GM19438 (cell line): ENCODE results near the gene PARD3B.
"Not testable (repeated sequence)": the region's sequence is repeated elsewhere in the genome, so short reads cannot be mapped to it uniquely, and the experiment has no call there.

ENCODE experiments used
- ATAC-seq: cut with Tn5 transposase; IDR thresholded peaks from one replicate; pipeline ENCODE4 v1.9.1; 2021; ENCODE audit warnings: low read depth; ENCODE audit not compliant: unreplicated experiment

The PARD3B gene

GRCh38 chr2:204541637-204542036 is 3.6 kb upstream of the PARD3B start:
- no peak for ATAC-seq

DNA sequence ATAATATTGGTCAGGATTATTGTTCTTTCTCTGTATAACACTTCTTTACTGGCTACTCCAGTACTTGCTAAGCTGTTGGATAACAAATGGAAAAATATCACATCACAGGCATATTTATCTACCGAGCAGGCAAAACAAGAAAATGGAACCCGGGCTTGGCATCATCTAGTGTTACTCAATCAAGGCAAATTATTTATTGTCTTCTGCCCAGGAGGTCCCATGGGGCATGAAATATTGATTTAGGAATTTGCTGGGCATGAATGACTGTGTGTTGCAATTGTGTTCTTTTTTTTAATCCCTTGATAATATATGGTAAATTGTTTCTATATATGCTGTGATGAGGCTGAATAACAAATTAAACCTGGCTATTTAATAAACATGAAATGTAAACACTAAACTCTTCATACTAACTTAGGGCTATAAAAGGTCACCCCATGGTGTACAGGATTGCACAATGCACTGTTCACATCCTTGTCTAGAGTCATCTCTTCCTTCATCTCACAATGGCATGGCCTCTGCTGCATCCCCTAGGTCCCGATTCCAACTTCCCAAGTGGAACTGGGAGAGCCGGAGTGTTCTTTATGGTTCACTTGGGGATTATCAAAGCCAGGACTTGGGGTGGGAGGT is 2.2 kb upstream of the PARD3B start:
- ATAC-seq, result no peak

GRCh38 chr2:204545861-204546735 is 823 bp downstream of the PARD3B start:
- ATAC-seq, result no peak

DNA sequence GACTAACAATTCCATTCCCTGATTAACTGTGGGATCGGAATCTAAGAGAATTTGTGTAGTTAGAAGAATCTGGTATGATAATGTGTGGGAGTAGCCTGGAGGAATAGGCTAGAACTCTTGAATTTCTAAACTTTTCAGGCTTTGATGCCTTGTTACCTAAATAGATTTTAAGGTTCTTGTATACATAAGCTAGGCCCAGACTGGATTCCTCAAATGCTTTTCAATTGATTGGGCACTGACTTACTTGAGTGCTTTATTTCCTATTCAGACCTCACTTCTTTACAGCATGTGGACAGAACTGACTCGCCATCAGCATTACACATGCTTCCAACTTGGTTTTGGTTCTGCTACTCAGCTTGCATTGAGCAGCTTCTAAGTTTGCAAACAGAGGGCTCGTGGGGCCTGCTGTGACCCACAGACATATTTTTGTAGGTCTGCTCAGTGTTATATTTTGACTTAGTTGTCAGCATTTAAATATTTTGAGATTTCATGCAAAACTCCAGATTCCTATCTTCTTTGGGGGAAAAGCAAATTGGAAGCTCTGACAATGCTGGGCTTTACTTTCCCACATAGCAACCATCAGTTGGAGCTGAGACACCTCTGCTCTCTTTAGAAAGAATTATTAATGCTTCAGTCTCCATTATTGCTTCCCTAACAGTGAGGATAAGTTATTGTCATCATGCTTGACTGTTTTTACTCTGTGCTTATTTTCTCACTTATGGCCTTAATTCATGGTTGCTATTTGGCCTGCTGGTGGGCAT is 5.7 kb downstream of the PARD3B start:
- ATAC-seq, result no peak

- no peak for ATAC-seq
These were observed 6.2 kb downstream of the PARD3B start for GRCh38 chr2:204551512-204551863.

- ATAC-seq, result no peak
These were observed 12.3 kb downstream of the PARD3B start for GRCh38 chr2:204557604-204558003.

DNA sequence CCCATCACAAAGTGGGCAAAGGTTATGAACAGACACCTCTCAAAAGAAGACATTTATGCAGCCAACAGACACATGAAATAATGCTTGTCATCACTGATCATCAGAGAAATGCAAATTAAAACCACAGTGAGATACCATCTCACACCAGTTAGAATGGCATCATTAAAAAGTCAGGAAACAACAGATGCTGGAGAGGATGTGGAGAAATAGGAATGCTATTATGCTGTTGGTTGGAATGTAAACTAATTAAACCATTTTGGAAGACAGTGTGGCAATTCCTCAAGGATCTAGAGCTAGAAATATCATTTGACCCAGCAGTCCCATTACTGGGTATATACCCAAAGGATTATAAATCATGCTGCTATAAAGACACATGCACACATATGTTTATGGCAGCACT is 14.1 kb downstream of the PARD3B start:
- not testable (repeated sequence) for ATAC-seq

DNA sequence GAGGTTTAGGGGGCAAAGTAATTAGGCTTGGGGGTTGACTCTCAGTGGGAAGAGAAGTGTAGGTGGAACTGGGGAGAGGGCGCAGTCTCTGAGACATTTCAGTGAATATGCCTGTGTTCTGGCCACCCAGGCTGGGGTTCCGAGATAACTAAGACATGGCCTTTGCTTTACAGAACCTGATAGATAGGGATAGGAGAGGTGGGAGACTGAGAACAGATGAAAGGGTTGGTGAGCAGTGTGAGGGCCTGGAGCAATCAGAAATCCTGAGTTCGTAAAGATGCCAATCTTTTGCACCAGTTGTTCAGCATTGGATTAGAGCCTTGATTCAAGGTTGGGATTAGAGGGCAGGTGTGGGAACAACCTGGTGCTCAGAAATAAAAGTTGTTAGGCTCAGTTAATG is 15.6 kb downstream of the PARD3B start:
- ATAC-seq, result no peak

DNA sequence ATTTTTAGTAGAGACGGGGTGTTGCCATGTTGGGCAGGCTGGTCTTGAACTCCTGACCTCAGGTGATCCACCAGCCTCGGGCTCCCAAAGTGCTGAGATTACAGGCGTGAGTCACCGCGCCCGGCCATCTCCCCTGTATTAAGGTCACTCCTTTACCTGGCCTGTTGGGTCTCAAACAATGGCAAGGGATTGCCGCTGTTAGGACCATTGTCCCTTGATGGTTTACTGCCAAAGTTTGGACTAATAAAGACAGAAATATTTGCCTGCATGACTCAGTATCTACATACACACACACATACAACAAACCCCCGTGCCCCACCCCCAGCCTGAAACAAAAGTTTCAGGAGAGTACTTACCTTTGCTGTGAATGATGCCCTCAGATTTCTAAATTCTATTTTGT is 16.5 kb downstream of the PARD3B start:
- ATAC-seq, result no peak

GRCh38 chr2:204566439-204566838 is 21.2 kb downstream of the PARD3B start:
- no peak for ATAC-seq

DNA sequence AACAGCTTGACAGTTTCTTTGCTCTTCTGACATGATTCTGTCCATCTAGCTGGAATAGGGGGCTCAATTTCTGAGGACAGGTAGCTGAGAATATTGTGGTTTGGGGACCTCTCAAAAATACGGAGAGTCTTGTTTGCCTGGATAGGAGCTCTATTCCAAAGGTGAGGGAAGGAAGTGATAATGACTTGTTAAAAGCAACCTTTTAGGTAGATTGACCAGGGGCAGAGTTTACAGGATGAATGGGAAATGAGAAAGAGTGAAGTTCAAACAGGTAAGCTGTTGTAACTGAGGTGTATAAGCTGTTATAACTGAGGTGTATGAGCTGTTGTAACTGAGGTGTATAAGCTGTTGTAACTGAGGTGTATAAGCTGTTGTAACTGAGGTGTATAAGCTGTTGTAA is 25.1 kb downstream of the PARD3B start:
- no peak for ATAC-seq

DNA sequence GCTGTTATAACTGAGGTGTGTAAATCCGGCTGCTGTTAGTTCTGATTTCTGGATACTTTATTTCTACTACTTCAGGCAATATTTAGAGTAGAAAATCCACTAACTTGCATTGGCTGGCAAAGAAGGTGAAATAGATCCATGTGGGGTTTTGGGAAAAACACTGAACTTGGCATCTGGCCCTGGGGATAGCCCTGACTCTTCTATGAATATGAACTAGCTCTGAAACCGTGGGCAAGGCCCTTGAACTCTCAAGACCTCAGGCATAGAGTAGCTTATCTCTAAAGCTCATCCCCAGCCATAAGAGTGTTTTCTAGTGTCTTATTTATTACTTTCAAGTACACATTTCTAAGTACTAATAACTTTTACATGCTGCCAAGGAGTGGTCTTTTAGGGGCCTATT is 25.8 kb downstream of the PARD3B start:
- no peak for ATAC-seq

- no peak for ATAC-seq
These were observed 26.6 kb downstream of the PARD3B start for GRCh38 chr2:204571911-204572310.

GRCh38 chr2:204573221-204573620 is 27.9 kb downstream of the PARD3B start:
- no peak for ATAC-seq

DNA sequence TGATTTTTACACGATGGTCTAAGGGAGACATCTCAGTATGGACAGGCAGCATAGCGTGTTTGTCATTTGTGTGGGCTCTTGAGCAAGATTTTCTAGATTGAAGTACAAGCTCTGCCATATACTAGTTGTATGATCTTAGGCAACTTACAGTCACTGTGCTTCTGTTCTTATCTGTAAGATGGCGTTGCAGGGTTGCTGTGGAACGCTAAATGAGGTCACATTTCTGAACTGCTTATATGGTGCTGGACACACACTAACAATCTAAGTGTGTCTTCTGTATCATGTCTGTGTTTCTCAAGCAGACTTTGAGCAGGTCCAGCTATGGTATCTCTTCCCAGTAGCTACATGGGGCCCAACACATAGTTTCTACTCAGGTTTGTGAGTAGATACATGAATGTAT is 29.2 kb downstream of the PARD3B start:
- ATAC-seq, result no peak

- ATAC-seq, result no peak
These were observed 30.2 kb downstream of the PARD3B start for GRCh38 chr2:204575463-204575862.

- ATAC-seq, result no peak
These were observed 31.2 kb downstream of the PARD3B start for GRCh38 chr2:204576362-204576979.

DNA sequence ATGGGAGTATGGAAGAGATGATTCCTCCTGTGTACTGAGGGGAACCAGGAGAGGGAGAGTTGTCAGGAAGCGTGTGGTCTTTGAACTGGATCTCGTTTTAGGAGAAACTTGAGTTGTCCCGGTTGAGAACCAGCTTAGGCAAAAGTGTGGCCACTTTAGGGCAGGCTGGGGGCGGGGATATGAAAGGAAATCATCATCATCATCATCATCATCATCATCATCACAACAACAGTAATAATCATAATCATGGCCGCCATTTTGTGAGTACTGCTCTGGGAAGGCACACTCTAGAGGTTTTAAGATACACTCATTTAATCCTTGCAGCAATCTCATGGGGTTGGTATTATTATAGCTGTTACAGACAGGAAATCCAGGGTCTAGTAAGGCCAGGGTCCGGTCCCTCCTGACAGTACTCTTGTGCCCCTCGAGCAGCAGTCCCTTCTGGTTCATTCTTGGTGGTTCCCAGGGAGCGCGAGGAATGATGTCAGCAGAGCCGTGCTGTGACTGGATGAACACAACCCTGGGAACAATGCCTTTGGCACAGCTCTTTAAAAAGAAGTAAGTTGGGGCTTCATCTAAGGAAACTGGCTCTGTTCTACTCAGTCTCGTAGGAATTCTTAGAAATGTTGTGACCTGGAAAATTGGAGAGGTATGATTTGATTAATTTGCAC is 33.8 kb downstream of the PARD3B start:
- ATAC-seq, result no peak

- ATAC-seq, result no peak
These were observed 36.7 kb downstream of the PARD3B start for GRCh38 chr2:204581946-204582345.

- ATAC-seq, result no peak
These were observed 38.5 kb downstream of the PARD3B start for GRCh38 chr2:204583773-204584172.

GRCh38 chr2:204585930-204586329 is 40.7 kb downstream of the PARD3B start:
- no peak for ATAC-seq
